Measurements from ENCODE around the gene DFFB. TPM values are rescaled to one million over a fixed set of nuclear protein-coding genes. Genes with fewer than 3 reads are reported as not detected.

Gene DFFB
- total RNA-seq, 1 donor from 2014 or later: 2.1 TPM

DNA sequence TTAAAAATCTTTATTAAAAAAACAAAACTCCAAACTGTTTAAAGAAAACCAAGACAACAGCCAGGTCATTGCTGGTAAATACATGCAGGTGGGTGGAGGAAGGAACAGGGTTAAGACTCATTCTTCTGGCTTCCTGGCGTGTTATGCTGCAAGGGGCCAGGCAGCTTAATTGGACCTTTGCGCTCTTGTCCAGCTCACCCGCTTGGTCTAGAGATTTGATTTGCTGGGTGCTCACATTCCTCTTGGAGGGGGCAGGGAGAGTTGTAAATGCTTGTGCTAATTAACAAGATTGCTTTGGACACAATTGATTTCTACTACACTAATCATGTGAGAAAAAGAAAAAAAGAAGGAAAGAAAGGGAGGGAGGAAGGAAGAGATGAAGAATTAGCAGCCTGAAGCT is 10.7 kb upstream of the DFFB start:
- Histone ChIP-seq H3K36me3 (ENCODE audit: control insufficient read depth in 3 of 3, insufficient read depth in 3 of 3, low read length in 3 of 3) (peaks cover 44 to 60% (median 50%) of the 10 kb centered on the region in 3 donors), H3K4me3 (ENCODE audit: low read length in 3 of 3) (no peak overlapping the region), H3K27me3 (ENCODE audit: control insufficient read depth in 3 of 3, insufficient read depth in 3 of 3, low read length in 3 of 3) (no peaks in the 10 kb centered on the region), H3K9ac (ENCODE audit: low read depth in 1 of 3, low read length in 3 of 3) (no peak overlapping the region), H3K4me1 (ENCODE audit: control insufficient read depth in 3 of 3, insufficient read depth in 3 of 3, low read length in 3 of 3) (no peaks in the 10 kb centered on the region), H3K9me3 (ENCODE audit: control insufficient read depth in 3 of 3, low read length in 3 of 3) (no peaks in the 10 kb centered on the region), H3K27ac (ENCODE audit: low read depth, low read length) (no peak overlapping the region)

DNA sequence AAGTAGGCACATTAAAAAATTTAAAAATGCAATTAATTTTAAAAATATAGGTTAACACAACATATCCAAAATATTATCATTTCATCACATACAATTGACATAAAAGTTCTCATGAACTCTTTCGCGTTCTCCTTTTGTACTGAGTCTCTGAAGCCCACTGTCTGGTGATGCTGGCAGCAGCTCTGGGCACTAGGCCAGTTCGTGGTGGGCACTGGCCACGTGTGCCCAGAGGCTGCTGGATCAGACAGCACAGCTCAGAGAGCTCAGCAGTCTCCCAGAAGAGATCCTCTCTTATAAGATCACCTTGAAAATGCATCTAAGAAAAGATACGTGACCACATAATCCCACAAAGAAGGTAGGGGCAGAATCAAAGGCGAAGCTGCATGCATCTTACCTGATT is 10.2 kb upstream of the DFFB start:
- H3K27ac ChIP-seq (ENCODE audit: low read depth, low read length): no peak overlapping the region
- H3K9ac ChIP-seq (ENCODE audit: low read depth in 1 of 3, low read length in 3 of 3): no peak overlapping the region
- H3K4me1 ChIP-seq (ENCODE audit: control insufficient read depth in 3 of 3, insufficient read depth in 3 of 3, low read length in 3 of 3): no peaks in the 10 kb centered on the region
- H3K4me3 ChIP-seq (ENCODE audit: low read length in 3 of 3): no peak overlapping the region
- peaks cover 44 to 62% (median 51%) of the 10 kb centered on the region in 3 donors for H3K36me3 ChIP-seq (ENCODE audit: control insufficient read depth in 3 of 3, insufficient read depth in 3 of 3, low read length in 3 of 3)
- no peaks in the 10 kb centered on the region for H3K9me3 ChIP-seq (ENCODE audit: control insufficient read depth in 3 of 3, low read length in 3 of 3)
- no peaks in the 10 kb centered on the region for H3K27me3 ChIP-seq (ENCODE audit: control insufficient read depth in 3 of 3, insufficient read depth in 3 of 3, low read length in 3 of 3)

DNA sequence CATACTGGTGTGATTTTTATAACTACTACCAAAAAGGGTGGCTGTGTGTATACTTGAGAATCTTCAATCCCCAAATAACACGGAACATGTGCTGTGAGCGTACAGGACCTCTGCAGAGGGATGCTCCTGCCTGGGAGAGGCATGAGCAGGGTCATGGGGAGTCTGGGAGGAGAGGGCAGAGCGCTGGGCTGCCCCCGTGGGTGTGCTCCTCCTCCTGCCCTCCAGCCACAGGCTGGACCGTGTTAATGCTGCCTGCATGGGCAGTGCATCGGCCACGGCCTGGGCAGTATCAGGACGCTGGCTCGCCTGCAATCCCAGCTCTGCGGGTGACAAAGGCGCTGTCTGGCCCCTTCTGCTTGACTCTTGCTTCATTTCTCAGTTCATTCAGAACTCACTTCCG is 6.4 kb upstream of the DFFB start:
- peaks cover 34 to 46% (median 35%) of the 10 kb centered on the region in 3 donors for H3K36me3 ChIP-seq (ENCODE audit: control insufficient read depth in 3 of 3, insufficient read depth in 3 of 3, low read length in 3 of 3)
- H3K4me3 ChIP-seq (ENCODE audit: low read length in 3 of 3): no peak overlapping the region
- H3K27me3 ChIP-seq (ENCODE audit: control insufficient read depth in 3 of 3, insufficient read depth in 3 of 3, low read length in 3 of 3): no peaks in the 10 kb centered on the region
- H3K27ac ChIP-seq (ENCODE audit: low read depth, low read length): no peak overlapping the region
- no peak overlapping the region for H3K9ac ChIP-seq (ENCODE audit: low read depth in 1 of 3, low read length in 3 of 3)
- H3K4me1 ChIP-seq (ENCODE audit: control insufficient read depth in 3 of 3, insufficient read depth in 3 of 3, low read length in 3 of 3): peaks cover 4 to 8% (median 7%) of the 10 kb centered on the region in 3 donors
- no peaks in the 10 kb centered on the region for H3K9me3 ChIP-seq (ENCODE audit: control insufficient read depth in 3 of 3, low read length in 3 of 3)

GRCh38 chr1:3851292-3851691 is 6.0 kb upstream of the DFFB start:
- Histone ChIP-seq H3K27ac (ENCODE audit: low read depth, low read length) (no peak overlapping the region), H3K9ac (ENCODE audit: low read depth in 1 of 3, low read length in 3 of 3) (no peak overlapping the region), H3K27me3 (ENCODE audit: control insufficient read depth in 3 of 3, insufficient read depth in 3 of 3, low read length in 3 of 3) (no peaks in the 10 kb centered on the region), H3K36me3 (ENCODE audit: control insufficient read depth in 3 of 3, insufficient read depth in 3 of 3, low read length in 3 of 3) (peaks cover 30 to 46% (median 33%) of the 10 kb centered on the region in 3 donors), H3K4me3 (ENCODE audit: low read length in 3 of 3) (no peak overlapping the region), H3K9me3 (ENCODE audit: control insufficient read depth in 3 of 3, low read length in 3 of 3) (no peaks in the 10 kb centered on the region), H3K4me1 (ENCODE audit: control insufficient read depth in 3 of 3, insufficient read depth in 3 of 3, low read length in 3 of 3) (peaks cover 8 to 12% (median 11%) of the 10 kb centered on the region in 3 donors)

- Histone ChIP-seq H3K36me3 (ENCODE audit: control insufficient read depth in 3 of 3, insufficient read depth in 3 of 3, low read length in 3 of 3) (peaks cover 25 to 41% (median 27%) of the 10 kb centered on the region in 3 donors), H3K27ac (ENCODE audit: low read depth, low read length) (no peak overlapping the region), H3K4me1 (ENCODE audit: control insufficient read depth in 3 of 3, insufficient read depth in 3 of 3, low read length in 3 of 3) (peaks cover 9 to 14% (median 13%) of the 10 kb centered on the region in 3 donors), H3K9ac (ENCODE audit: low read depth in 1 of 3, low read length in 3 of 3) (no peak overlapping the region), H3K27me3 (ENCODE audit: control insufficient read depth in 3 of 3, insufficient read depth in 3 of 3, low read length in 3 of 3) (no peaks in the 10 kb centered on the region), H3K9me3 (ENCODE audit: control insufficient read depth in 3 of 3, low read length in 3 of 3) (no peaks in the 10 kb centered on the region), H3K4me3 (ENCODE audit: low read length in 3 of 3) (no peak overlapping the region)
Measured at GRCh38 chr1:3852091-3852490, 5.2 kb upstream of the DFFB start.

- Histone ChIP-seq H3K4me3 (ENCODE audit: low read length in 3 of 3) (no peak overlapping the region), H3K9ac (ENCODE audit: low read depth in 1 of 3, low read length in 3 of 3) (no peak overlapping the region), H3K36me3 (ENCODE audit: control insufficient read depth in 3 of 3, insufficient read depth in 3 of 3, low read length in 3 of 3) (peaks cover 22 to 33% (median 25%) of the 10 kb centered on the region in 3 donors), H3K27me3 (ENCODE audit: control insufficient read depth in 3 of 3, insufficient read depth in 3 of 3, low read length in 3 of 3) (no peaks in the 10 kb centered on the region), H3K9me3 (ENCODE audit: control insufficient read depth in 3 of 3, low read length in 3 of 3) (no peaks in the 10 kb centered on the region), H3K27ac (ENCODE audit: low read depth, low read length) (no peak overlapping the region), H3K4me1 (ENCODE audit: control insufficient read depth in 3 of 3, insufficient read depth in 3 of 3, low read length in 3 of 3) (peaks cover 12 to 20% (median 17%) of the 10 kb centered on the region in 3 donors)
Measured at GRCh38 chr1:3852711-3853485, 4.4 kb upstream of the DFFB start.

- peaks cover 15 to 29% (median 21%) of the 10 kb centered on the region in 3 donors for H3K4me1 ChIP-seq (ENCODE audit: control insufficient read depth in 3 of 3, insufficient read depth in 3 of 3, low read length in 3 of 3)
- H3K36me3 ChIP-seq (ENCODE audit: control insufficient read depth in 3 of 3, insufficient read depth in 3 of 3, low read length in 3 of 3): peaks cover 0 to 6% (median 2%) of the 10 kb centered on the region in 3 donors
- H3K27ac ChIP-seq (ENCODE audit: low read depth, low read length): peak overlapping the region; percentile 64
- H3K9ac ChIP-seq (ENCODE audit: low read depth in 1 of 3, low read length in 3 of 3): peak overlapping the region; percentile 84 to 91 (median 86)
- no peaks in the 10 kb centered on the region for H3K9me3 ChIP-seq (ENCODE audit: control insufficient read depth in 3 of 3, low read length in 3 of 3)
- no peaks in the 10 kb centered on the region for H3K27me3 ChIP-seq (ENCODE audit: control insufficient read depth in 3 of 3, insufficient read depth in 3 of 3, low read length in 3 of 3)
- H3K4me3 ChIP-seq (ENCODE audit: low read length in 3 of 3): peak overlapping the region; percentile 87 to 98 (median 97)
Measured at GRCh38 chr1:3857791-3858129, 484 bp downstream of the DFFB start.

DNA sequence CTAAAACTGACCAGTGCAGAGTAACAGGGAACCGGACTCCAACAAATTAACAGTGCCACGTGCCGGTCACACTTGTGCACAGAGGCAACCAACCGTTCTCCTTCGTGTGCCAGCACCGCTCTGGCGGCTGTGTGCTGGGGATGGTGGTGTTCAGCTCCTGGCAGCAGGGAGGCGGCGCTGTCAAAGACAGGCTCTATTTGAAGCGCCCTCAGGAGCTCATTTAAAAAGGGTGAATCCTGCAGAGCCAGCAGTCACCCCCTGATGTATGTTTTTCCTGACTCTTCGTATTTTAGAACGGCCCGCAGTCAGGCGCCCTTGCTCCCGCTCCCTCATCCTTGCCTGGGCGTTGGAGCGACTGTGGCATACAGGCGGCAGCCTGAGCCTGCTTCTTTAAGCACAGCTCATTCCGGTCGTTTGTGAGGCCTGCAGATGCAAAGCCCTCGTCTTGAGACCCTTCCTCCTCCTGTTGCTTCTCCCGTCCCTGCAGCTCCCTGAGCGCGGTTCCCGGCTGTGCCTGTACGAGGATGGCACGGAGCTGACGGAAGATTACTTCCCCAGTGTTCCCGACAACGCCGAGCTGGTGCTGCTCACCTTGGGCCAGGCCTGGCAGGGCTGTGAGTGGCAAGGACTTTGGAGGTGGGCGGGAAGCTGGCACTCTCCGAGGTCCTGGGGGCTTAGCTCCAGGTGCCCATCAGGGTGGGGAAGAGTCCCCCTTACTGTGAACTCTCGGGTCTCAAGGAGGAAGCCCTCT is 1.1 kb downstream of the DFFB start:
- Histone ChIP-seq H3K27ac (ENCODE audit: low read depth, low read length) (no peak overlapping the region), H3K27me3 (ENCODE audit: control insufficient read depth in 3 of 3, insufficient read depth in 3 of 3, low read length in 3 of 3) (no peaks in the 10 kb centered on the region), H3K9me3 (ENCODE audit: control insufficient read depth in 3 of 3, low read length in 3 of 3) (no peaks in the 10 kb centered on the region), H3K4me1 (ENCODE audit: control insufficient read depth in 3 of 3, insufficient read depth in 3 of 3, low read length in 3 of 3) (peaks cover 15 to 29% (median 21%) of the 10 kb centered on the region in 3 donors), H3K36me3 (ENCODE audit: control insufficient read depth in 3 of 3, insufficient read depth in 3 of 3, low read length in 3 of 3) (peaks cover 2 to 6% (median 3%) of the 10 kb centered on the region in 3 donors), H3K9ac (ENCODE audit: low read depth in 1 of 3, low read length in 3 of 3) (peak overlapping the region in 2 of 3 donors; percentile 84 to 91), H3K4me3 (ENCODE audit: low read length in 3 of 3) (peak overlapping the region; percentile 87 to 98 (median 97))

- peaks cover 0 to 4% (median 0%) of the 10 kb centered on the region in 3 donors for H3K4me1 ChIP-seq (ENCODE audit: control insufficient read depth in 3 of 3, insufficient read depth in 3 of 3, low read length in 3 of 3)
- no peak overlapping the region for H3K4me3 ChIP-seq (ENCODE audit: low read length in 3 of 3)
- no peak overlapping the region for H3K9ac ChIP-seq (ENCODE audit: low read depth in 1 of 3, low read length in 3 of 3)
- no peaks in the 10 kb centered on the region for H3K27me3 ChIP-seq (ENCODE audit: control insufficient read depth in 3 of 3, insufficient read depth in 3 of 3, low read length in 3 of 3)
- H3K36me3 ChIP-seq (ENCODE audit: control insufficient read depth in 3 of 3, insufficient read depth in 3 of 3, low read length in 3 of 3): peaks cover 9 to 18% (median 17%) of the 10 kb centered on the region in 3 donors
- H3K9me3 ChIP-seq (ENCODE audit: control insufficient read depth in 3 of 3, low read length in 3 of 3): no peaks in the 10 kb centered on the region
- H3K27ac ChIP-seq (ENCODE audit: low read depth, low read length): no peak overlapping the region
Measured at GRCh38 chr1:3863231-3863935, 6.1 kb downstream of the DFFB start.
